HL-60 (cell line): ENCODE results near the gene ECHS1.

Experiments
- DNase-seq, 2 experiments: peaks; one replicate each; pipeline ENCODE4 v3.0.0-alpha.2; 2010 to 2020; ENCODE audit warnings: low read depth in 1 of 2, low spot score in 1 of 2
- H3K27ac ChIP-seq: fragments of 250-450 bp; sonication (Bioruptor Pico); replicated peaks from 2 replicates; pipeline ENCODE4 v1.5.1; 2020; ENCODE audit warnings: mild to moderate bottlenecking, moderate library complexity
- H3K27me3 ChIP-seq: fragments of 250-450 bp; sonication (Bioruptor Pico); 2 replicates; pipeline ENCODE4 v1.5.1; 2021; ENCODE audit warnings: mild to moderate bottlenecking, moderate library complexity; ENCODE audit not compliant: insufficient read depth, poor library complexity, severe bottlenecking
- H3K4me3 ChIP-seq: replicated peaks from 2 replicates; pipeline ENCODE4 v1.5.1; 2011; ENCODE audit warnings: mild to moderate bottlenecking, control low read depth, low read length; ENCODE audit not compliant: insufficient read depth
- CTCF ChIP-seq: IDR thresholded peaks from one replicate; pipeline ENCODE4 v1.5.1; 2011; ENCODE audit warnings: low read length, control low read depth, inconsistent platforms; ENCODE audit not compliant: insufficient read depth
- GABPA ChIP-seq: IDR thresholded peaks from 2 replicates; pipeline ENCODE4 v1.6.1; 2012; ENCODE audit warnings: low read depth
- POLR2AphosphoS5 ChIP-seq: IDR thresholded peaks from 2 replicates; pipeline ENCODE4 v1.6.1; 2012; ENCODE audit warnings: low read depth
- REST ChIP-seq: IDR thresholded peaks from 2 replicates; pipeline ENCODE4 v1.6.1; 2012; ENCODE audit warnings: low read depth; ENCODE audit not compliant: insufficient replicate concordance
- SPI1 ChIP-seq: IDR thresholded peaks from 2 replicates; pipeline ENCODE4 v1.6.1; 2012; ENCODE audit warnings: low read depth, mild to moderate bottlenecking, borderline replicate concordance

The ECHS1 gene

GRCh38 chr10:133316732-133317131, 56.4 kb downstream of the ECHS1 start:
- TF ChIP-seq CTCF (no peak), GABPA (no peak), REST (no peak), POLR2AphosphoS5 (no peak), SPI1 (no peak)
- no peak overlapping the region for H3K4me3 ChIP-seq
- H3K27ac ChIP-seq = no peak overlapping the region
- peaks cover 2% of the 10 kb centered on the region for H3K27me3 ChIP-seq
- no peak for DNase-seq

- Histone ChIP-seq H3K27ac (no peak overlapping the region), H3K27me3 (peaks cover 2% of the 10 kb centered on the region), H3K4me3 (no peak overlapping the region)
- no peak for DNase-seq
- TF ChIP-seq SPI1 = no peak
- no peak for TF ChIP-seq GABPA
- TF ChIP-seq POLR2AphosphoS5 = no peak
- no peak for TF ChIP-seq CTCF
- no peak for TF ChIP-seq REST
Observed at GRCh38 chr10:133316266-133316665, 56.9 kb downstream of the ECHS1 start.

GRCh38 chr10:133315847-133316246, 57.3 kb downstream of the ECHS1 start:
- no peak for DNase-seq
- peaks cover 2% of the 10 kb centered on the region for H3K27me3 ChIP-seq
- TF ChIP-seq CTCF (no peak), GABPA (no peak), POLR2AphosphoS5 (no peak)
- H3K27ac ChIP-seq = no peak overlapping the region
- no peak overlapping the region for H3K4me3 ChIP-seq

GRCh38 chr10:133314911-133315310, 58.2 kb downstream of the ECHS1 start:
- H3K4me3 ChIP-seq = no peak overlapping the region
- TF ChIP-seq GABPA (no peak), CTCF (no peak), REST (no peak), SPI1 (no peak), POLR2AphosphoS5 (no peak)
- H3K27me3 ChIP-seq = peaks cover under 1% of the 10 kb centered on the region
- H3K27ac ChIP-seq = no peak overlapping the region
- DNase-seq = no peak
